HuH-7 (cell line): Measurements from ENCODE around the gene NRARP.

Source experiments
- DNase-seq: peaks from one replicate; pipeline ENCODE4 v3.0.0; 2011; ENCODE audit warnings: low spot score

Gene NRARP

DNA sequence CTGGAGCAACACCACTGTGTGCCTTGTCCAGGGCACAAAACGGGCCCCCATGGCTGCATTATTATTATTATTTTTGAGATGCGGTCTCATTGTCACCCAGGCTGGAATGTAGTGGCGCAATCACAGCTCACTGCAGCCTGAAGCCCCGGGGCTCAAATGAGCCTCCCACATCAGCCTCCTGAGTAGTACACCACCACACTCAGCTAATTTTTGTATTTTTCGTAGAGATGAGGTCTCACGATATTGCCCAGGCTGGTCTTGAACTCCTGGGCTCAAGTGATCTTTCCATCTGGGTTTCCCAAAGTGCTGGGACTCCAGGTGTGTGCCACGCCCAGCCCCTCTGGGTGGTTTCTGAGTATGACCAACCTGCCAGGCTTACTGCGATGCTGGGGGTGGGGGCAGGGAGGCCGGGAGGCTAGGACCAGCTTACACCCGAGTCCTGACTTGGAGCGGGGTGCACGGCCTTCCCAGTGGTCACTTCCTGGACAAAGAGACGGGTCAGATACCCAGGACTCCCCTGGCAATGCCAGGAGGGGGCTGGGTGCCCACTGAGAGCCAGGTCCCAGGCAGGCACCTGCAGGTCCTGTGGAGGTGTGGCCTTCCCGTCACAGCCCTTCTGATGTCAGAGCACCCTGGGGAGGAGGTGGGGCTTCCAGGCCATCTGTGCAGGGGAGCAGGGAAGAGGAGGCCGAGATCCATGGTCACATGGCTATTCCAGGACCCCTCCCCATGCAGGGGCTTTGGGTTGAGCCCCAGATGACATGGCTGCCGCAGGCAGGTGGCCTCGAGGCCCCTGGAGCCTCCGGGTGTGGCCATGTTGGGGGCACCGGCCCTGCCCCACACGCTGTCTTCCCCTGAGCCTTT lies 8.3 kb upstream of the NRARP start:
- DNase-seq: peak; percentile 10

DNA sequence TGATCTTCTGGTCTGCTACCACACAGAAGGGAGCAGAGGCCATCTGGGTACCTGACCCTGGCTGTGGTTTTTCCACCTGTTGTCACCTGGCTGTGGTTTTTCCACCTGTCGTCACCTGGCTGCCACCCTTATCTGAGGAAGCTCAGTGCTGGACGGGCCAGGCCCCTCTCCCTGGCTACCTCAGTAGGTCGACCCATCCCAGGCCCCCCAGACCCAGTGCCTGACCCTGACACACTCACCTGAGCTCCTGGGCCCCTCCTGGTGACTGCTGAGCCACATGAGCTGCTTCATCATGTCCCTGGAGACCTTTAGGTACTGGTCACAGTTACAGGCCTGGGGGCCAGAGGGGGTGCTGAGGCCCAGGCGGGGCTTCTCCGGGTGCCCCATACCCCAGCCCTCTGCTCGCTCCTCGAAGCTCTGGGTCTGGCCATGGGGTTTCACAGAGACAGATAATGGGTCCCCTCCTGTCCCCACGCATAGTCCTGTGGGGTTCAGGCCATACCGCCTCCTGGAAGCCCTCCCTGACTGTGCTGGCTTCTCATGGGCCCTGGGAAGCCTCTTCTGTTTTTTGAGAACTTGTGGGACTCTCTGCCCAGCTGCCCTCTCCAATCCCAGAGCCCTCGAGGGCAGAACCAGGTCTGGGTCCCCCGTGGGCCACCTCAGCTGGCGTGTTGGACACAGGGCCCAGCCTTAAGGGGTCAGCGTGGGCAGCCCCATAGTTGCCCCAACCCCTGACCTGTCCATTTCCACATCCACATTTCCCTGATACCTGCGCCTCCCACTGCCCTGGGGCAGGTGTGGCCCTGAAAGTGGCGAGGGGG lies 7.5 kb upstream of the NRARP start:
- DNase-seq: no peak

DNA sequence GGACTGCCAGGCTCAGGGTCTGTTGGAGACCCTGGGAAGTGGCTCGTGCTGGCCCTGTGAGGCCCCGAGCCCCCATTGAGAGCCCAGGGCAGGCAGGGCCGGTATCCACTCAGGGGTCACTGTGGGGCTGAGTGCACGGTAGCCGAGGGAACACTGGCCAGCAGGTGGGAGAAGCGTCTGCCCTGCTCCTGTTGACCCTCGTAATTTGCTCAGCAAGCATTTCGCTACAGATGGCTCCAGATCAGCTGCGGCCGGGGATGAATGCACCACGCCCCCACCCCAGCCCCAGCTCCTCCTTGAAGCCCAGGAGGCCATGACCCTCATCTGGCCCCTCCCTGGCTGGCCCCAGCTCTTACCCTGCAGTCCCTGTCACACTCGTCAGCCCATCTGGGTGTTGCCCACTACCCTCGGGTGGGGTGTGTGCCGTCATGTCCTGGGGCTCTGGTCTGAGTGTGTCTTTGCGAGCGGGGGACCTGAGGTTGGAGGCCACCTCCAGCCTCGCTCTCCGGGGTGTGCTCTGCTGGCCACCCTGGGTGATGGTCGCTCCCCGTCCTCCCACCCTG lies 6.1 kb upstream of the NRARP start:
- DNase-seq: no peak

DNA sequence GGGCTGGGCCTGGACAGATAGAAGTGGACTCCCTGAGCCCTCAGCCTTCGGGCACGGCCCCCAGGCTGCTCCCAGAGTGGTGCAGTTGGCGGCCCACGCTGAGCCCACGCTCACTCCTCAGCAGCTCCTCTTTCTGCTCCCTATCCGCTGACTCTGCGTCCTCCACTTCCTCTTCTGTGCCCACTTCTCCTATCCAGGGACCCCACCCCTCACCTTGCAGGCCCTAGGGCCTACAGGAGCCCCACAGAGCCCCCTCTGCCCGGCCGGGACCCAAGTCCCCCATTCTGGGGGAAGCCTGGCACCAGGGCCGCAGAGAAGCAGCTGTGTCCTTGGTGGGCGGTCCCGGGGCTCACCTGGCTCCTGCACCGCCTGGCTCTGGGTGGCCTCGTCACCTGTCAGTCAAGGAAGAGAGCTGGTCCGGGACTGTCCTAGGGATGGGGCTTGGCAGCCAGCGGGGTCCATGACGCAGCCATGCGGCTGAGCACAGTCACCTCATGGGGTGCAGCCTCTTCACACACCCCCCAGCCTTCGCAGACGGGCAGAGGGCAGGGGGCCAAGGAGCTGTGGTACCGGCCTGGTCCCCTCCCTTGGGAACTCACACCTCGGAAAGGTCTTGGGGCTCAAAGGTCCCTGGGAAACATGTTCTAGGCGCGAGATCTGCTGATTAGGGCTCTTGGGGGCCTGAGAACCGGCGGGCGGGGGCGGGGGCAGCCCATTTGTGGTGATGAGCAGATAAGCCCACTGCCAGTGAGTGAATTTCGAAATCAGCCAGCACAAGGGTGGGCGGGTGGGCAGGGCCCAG lies 5.4 kb upstream of the NRARP start:
- no peak for DNase-seq

DNA sequence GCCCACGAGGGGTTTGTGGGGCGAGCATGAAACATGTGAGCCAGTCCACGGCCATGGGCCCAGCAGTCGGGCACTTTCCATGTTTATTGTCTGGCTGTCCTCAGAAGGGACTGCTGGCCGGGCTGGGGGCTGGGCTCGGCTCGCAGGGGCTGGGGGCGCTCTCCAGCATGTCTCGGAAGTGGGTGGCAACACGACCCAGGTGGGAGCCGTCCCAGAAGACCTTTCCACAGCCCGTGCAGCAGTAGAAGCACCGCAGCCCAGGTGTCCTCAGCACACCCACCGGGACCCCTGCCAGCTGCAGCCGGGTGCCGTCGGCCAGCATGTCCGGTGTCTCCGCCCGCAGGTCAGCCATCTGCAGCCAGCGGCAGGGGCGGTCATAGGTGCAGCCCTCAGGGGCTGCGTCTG lies 4.8 kb upstream of the NRARP start:
- no peak for DNase-seq

DNA sequence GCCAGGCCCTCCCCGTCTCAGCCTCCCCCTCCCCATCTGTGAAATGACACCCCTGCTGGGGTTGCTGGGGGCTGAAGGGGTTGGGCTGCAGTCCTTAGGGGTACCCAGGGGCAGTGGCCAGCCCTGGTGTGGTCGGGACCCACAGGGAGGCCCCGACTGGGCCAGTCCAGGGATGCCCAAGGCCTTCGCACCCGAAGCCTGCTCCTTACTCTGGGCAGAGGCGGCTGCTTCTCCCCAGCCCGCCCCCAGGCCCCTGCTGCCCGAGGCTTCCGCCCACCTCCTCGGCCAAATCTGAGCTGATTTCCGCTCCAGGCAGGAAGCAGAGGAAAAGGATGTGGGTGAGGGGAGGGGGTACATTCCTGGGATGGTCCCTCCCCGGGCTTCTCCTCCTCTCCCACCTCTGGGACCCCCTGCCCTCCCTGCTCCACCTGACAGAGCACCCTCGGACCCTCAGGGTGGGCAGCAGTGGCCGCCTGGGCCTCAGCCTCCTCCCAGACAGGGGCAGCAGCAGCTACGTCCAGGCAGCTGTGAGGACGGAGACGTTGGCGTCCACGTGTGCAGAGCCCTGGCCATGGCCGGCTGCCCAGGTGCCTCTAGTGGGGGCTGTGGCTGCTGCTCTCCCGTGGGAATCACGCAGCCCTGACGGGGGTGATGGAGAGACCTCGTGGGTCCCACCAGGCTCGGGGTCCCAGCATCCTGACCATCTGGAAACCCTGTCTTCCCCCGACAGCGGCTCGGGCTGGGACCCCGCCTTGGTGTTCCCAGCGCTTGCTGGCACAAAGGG lies 4.2 kb upstream of the NRARP start:
- DNase-seq: no peak

DNA sequence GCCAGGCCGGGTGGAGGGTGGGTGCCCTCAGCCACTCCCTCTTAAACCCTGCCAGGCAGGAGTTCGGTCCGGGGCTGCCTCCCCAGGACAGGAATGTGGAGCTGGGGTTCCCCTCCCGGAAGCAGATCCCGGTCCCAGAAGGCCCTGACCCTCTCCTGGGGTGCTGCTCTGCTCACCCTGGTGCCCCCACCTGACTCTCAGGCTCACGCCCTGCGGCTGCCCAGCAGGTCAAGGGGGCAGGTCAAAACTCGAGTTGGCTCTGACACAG lies 3.7 kb upstream of the NRARP start:
- DNase-seq: no peak

DNA sequence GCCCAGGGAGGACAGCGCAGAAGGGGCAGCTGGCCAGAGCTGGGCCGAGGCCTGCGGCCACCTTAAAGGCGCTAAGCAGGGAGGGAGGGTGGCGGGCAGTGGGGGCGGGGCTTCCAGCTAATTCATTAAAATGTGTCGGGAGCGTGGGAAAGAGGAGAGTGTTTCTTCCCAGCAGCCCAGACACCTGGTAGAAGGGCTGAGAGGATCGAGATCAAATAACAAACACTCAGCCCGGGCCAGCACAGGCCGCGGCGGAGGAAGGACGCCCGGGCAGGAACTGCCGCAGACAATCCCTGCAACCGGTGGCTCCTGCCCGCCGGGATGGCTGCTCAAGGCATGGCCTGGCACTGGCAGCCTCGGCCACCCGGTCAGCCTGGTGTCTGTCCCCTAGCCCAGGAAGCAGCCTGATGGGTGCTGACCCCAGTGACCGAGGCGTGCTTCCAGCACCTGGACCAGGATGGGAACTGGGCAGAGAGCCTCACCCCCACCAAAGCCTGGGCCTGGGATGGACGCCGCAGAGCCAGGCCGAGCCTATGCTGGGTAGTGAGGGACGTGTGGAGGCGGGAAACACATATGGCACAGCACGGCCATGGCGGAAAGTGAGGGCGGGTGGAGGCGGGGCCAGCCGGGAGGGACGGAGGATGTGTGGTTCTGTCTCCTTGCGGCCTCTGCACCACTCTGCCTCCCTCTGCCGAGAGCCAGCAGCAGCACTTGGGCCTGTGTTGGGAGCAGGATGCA lies 3.2 kb upstream of the NRARP start:
- no peak for DNase-seq

DNA sequence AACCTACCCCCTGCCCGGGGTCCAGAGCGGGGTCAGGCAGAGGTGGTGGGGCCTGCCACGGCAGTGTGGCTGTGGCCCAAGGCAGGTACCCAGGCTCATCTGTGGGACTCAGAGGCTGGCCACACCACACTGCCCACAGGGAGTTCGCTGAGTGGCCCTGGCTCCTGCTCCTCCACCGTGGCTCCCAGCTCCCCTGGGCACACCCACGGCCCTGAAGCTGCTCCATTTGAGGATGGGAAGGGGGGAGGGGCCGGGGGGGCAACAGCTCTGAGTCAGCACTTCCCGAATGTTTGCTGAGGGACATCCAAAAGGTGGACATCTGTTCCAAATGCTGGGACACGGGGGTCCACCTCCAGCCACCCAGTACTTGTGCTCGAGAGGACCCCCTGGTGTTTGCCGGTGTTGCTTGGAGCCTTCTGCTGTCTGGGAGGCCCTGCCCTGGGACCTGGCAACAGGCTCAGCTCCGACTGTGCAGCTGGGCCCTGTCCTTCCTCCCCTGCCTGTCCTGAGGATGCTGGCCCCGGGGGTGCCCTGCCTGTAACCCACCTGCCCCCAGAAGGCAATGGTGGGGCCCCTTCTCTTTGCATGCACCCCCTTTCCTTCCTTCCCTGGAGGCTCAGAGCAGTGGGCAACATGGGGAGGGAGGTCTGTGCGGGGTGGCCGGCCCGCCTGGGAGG lies 2.5 kb upstream of the NRARP start:
- no peak for DNase-seq

DNA sequence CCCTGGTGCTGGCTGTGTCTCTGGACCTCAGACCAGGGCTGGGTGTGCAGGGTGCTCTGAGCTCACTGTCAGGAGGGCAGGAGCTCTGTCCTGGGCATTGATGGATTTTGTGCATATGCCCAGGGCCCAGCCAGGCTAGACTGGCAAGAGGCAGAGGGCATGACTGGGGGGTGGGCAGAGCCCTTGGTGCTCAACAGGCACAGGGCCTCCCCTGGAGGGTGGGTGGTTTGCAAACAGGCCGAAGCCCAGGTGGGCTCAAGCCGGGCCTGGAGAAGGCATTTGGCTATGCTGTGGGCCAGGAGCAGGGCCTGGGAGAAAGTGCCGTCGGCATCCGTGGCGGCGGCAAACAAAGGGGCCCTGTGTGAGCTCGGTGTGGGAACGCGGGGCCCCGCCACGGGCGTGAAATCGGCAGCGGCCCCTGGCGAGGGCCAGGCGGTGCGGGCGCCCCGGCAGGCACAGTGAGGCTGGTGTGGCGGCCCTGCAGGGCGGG lies 1.9 kb upstream of the NRARP start:
- no peak for DNase-seq

DNA sequence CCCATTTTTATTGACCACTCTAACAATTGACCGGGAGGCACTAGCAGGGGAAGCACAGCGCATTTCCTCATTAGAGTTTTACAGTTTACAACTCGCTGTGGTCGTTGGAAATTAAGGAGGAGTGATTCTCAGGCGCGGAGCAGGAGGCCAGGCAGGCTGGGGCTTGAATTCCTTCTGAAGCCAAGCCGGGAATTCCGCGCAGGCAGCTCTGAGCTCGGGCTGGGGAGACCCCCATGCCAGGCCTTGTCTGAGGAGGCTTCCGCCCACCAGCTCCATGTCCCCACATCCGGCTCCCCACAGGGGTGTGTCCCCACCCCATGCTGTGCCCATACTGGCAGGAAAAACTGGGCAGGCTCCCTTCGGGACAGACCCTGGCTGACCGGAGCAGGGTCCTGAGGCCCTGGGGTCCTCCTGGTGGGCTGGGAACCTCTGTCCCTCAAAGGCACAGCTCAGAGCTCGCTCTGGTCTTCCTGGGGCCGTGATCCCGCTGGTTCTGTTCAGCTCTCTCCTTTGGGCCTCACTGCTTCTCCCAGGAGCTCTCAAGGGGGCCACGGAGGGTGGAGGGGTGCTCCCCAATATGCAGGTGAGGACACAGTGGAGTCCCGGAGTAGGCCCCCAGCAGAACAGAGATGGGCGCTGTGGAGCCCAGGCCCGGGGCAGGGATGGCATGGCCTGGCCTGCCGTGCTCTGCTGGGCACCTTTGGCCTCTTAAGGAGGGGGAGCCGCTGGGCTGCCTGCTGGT lies 1.3 kb upstream of the NRARP start:
- no peak for DNase-seq

DNA sequence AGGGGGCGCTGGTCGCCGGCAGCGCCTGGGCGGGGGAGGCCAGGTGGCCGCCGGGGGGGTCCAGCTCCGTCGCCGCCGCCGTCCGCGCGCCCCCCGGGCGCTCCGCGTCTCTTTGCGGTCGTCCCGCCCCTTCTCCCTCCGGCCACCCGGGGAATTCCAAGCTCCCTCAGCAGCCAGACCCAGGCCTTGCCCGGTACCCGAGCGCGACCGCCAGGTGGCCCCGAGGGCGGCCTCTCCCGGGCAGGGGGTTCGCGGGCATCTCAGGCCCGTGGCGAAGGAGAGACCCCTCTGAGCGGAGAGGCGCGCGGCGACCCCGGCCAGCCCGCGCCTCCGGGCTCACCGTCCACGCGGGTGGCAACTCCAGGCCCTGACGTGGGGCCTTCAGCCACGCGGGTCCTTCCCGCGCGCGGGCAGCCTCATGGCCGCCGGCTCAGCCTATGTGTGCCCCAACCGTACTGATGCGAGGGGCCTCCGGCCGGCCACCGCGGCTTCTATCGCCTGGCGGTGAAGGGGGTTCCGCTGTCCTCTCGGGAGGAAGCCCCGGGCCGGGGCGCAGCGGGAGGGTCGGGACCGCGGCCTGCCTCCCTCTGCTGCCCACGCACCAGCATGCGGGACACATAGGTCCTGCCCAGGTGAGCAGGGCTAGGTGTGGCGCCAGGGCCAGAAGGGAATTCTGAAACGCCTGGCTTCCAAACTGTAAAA lies 529 bp upstream of the NRARP start:
- DNase-seq: peak; percentile 97

DNA sequence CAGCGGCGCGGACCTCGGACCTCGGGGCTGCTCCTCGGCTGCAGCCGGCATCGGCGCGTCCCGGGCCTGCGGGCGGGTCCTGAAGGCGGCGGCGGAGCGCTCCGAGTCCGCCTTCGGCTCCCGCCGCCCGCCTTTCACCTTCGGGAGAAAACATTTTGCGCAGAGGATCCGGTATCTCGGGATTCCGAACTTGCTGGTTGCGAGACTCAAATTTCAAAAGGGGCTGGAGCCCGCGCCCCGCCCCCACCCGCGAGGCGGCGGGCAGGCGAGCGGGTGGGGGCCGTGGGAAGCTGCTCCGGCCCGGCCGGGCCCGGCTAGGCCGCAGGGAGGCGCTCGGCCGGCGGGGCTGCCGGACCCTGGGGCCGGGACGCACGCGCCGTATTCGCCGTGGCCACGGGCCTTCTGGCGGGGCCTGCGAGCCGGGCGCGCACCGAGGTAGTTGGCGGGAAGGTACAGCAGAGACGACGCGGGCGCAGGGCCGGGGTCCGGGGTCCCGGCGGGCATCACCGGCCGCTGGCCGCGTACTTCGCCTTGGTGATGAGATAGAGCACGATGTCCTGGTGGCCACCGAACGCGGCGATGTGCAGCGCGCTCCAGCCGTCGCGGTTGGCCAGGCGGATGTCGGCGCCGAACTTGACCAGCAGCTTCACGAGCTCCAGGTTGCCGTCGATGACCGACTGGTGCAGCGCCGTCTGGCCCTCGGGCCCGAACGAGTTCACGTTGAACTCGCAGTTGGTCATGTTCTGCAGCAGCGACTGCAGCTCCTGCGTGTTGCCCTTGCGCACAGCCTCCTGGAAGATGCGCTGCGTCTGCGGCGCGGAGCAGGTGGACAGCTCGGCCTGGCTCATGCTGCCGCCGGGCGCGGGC lies 757 bp downstream of the NRARP start:
- DNase-seq: peak; percentile 77

DNA sequence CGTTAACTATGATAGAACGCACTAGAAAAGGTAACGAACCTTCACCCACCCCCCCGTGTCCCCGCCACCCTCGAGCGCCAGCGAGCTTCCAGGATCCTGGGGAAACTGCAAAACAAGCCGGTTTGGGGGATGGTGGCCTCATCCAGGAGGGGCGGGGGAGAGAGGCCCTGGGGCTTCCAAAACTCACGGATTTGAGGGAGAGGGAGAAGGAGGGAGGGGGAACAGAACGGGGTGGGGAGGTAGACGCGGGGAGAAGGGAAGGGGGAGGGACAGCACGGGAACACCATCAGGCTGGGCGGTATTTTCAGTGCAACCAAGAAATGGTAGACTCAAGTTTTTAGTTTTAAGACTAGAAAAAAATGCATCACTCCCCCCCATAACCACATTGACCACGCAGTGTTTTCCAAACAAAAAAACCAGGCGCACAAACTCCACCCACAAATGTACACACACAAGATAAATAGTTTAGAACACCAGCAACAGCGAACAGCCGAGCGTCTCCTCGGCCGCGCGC lies 1.4 kb downstream of the NRARP start:
- no peak for DNase-seq

DNA sequence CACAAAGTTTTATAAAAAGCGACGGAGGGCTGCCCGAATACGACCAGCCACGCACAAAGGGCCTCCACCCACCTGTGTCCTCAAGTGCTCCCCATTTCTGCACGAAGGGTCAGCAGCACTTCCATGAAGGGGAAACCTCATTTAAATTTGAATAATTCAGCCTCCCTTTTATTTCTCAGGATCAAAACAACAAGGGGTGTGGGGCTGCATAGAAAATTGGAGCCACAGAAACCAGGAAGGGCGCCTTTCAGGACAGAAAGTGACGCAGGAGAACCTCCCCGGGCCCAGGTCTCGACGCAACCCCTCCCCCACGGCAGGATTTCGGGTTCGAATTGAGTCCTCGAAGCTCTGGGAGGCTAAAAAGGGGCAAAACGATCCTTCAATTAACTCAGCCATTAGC lies 2.1 kb downstream of the NRARP start:
- DNase-seq: no peak

DNA sequence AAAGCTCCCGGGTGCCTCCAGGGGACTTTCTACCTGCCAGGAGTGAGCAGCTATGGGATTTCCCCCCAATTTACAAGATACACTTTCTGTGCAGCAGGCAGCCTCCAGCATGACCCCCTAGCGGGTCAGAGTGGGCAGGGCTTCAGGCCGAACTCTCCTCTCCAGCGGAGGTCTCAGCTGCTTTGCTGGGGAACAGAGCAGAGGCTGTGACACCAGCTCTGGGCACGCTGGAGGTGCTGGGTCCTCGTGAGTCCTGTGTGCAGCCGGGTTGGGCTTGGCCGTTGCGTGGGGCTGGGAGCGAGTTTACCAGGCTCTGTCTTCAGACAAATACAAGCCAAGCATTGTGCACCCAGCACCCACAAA lies 2.9 kb downstream of the NRARP start:
- no peak for DNase-seq

DNA sequence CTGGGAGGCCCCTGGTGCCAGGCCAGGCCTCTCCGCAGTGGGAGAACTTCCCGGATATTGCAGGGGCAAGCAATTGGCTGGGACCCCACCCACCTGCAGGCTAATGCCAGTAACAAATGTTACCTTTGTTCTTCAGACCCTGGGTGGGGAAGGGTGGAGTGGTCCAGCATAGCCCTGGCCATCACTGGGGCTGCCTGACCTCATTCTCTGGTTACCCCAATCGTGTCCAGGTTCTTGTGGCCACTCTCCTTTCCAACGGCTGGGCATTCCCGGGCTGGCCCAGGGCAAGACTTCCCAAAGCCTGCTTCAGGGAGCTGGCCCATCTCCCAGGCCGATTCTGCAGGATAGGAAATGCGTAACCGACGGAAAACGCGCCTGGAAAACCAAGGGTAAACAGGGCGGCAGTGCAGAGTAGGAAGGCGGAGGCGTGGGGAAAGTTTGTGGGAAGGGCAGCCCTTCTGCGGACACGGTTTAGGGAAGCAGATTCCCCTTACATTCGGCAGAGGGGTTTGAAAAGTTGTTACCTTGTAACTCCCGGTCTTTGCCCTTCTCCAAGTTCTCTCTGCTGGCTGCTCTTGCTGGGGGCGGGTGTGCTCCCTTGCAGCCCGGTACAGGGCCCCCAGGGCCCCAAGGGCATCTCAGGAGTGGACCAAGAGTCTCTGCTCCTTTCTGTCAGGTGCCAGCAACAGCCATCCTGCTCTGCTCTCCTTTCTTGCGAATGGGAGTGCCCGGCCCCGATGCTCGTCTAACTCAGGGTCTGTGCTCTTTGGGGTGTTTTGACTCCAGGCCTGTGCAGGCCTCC lies 3.5 kb downstream of the NRARP start:
- DNase-seq: no peak
